GM12878 (cell line): ENCODE results near the gene HEYL. TPM values are rescaled to one million over a fixed set of nuclear protein-coding genes. Genes with fewer than 3 reads are reported as not detected.

ENCODE experiments used
- ATAC-seq: fragments of 200-7000 bp; cut with Tn5 transposase; 3 replicates; pipeline ENCODE4 v1.9.1; 2020; ENCODE audit warnings: mild to moderate bottlenecking, moderate library complexity
- BruUV-seq: library from RNA; stranded (reverse); fragments of 400-500 nt; replicated peaks from 2 replicates; lab custom pipeline; 2021; lab: Mats Ljungman, UMichigan
- CTCF ChIA-PET: fragments of 300-600 bp; sonication (Branson Sonifier 250); formaldehyde crosslinking; extraction: SDS; loops from one replicate; lab custom pipeline; 2021; ENCODE audit warnings: inconsistent platforms; lab: Yijun Ruan, JAX
- POLR2A ChIA-PET: fragments of 350-600 bp; formaldehyde crosslinking; extraction: SDS; loops from one replicate; lab custom pipeline; 2021; ENCODE audit warnings: inconsistent platforms; lab: Charles Lee
- RAD21 ChIA-PET: fragments of 300-600 bp; sonication (Branson Sonifier 250); formaldehyde crosslinking; loops from one replicate; lab custom pipeline; 2023; ENCODE audit warnings: antibody characterized with exemption; ENCODE audit not compliant: unreplicated experiment; lab: Charles Lee
- SMC1A ChIA-PET: fragments of 300-600 bp; sonication (Branson Sonifier 250); formaldehyde crosslinking; loops from one replicate; lab custom pipeline; 2023; ENCODE audit not compliant: unreplicated experiment, uncharacterized antibody; lab: Charles Lee
- DNase-seq: peaks from one replicate; pipeline ENCODE4 v3.0.0-alpha.2; 2011; ENCODE audit warnings: low read depth, low spot score
- FAIRE-seq: peaks from 3 replicates; lab custom pipeline; 2011; peaks lifted over from hg19 to GRCh38; lab: Jason Lieb, UNC
- H2AFZ ChIP-seq: 2 replicates; pipeline ENCODE4 v1.6.0; 2011; ENCODE audit warnings: low read depth, low read length, control low read depth; ENCODE audit not compliant: control insufficient read depth
- H3K27ac ChIP-seq: 2 replicates; pipeline ENCODE4 v1.5.1; 2011; ENCODE audit warnings: control low read depth; ENCODE audit not compliant: control insufficient read depth, insufficient read depth
- H3K27me3 ChIP-seq, 2 experiments: replicated peaks in 1 of 2; 2 replicates each; pipeline versions ENCODE4 v1.6.0 to v1.6.1; 2011; ENCODE audit warnings: low read length in 1 of 2; ENCODE audit not compliant: control insufficient read depth in 2 of 2, insufficient read depth in 2 of 2
- H3K36me3 ChIP-seq, 2 experiments: 2 replicates each; pipeline ENCODE4 v1.5.1; 2011; ENCODE audit warnings: low read length in 1 of 2; ENCODE audit not compliant: control insufficient read depth in 2 of 2, insufficient read depth in 2 of 2
- H3K4me1 ChIP-seq: 2 replicates; pipeline ENCODE4 v1.6.1; 2011; ENCODE audit warnings: mild to moderate bottlenecking, low read length, moderate library complexity, mixed read lengths; ENCODE audit not compliant: control insufficient read depth, insufficient read depth
- H3K4me2 ChIP-seq: 2 replicates; pipeline ENCODE4 v1.6.0; 2011; ENCODE audit warnings: control low read depth; ENCODE audit not compliant: control insufficient read depth, insufficient read depth
- H3K4me3 ChIP-seq: fragments of 200-600 bp; sonication (generic); 2 replicates; pipeline ENCODE4 v1.5.1; 2016
- H3K79me2 ChIP-seq: 2 replicates; pipeline ENCODE4 v1.6.0; 2011; ENCODE audit warnings: low read length; ENCODE audit not compliant: control insufficient read depth, insufficient read depth
- H3K9ac ChIP-seq: 2 replicates; pipeline ENCODE4 v1.8.0; 2011; ENCODE audit warnings: low read length, control low read depth, mixed read lengths; ENCODE audit not compliant: control insufficient read depth, insufficient read depth
- H3K9me3 ChIP-seq: replicated peaks from 3 replicates; pipeline ENCODE4 v1.5.1; 2011; ENCODE audit warnings: mild to moderate bottlenecking, low read length; ENCODE audit not compliant: control insufficient read depth, insufficient read depth
- H4K20me1 ChIP-seq: 2 replicates; pipeline ENCODE4 v1.6.0; 2011; ENCODE audit not compliant: control insufficient read depth, insufficient read depth
- CEBPB ChIP-seq, 2 experiments: fragments of 150-350 bp in 1 of 2; IDR thresholded peaks; 2 replicates each; pipeline ENCODE4 v1.6.1; 2012 to 2014; ENCODE audit warnings: low read depth in 2 of 2, low read length in 2 of 2, borderline replicate concordance in 1 of 2, inconsistent platforms in 1 of 2
- KLF5 ChIP-seq: fragments of 450-650 bp; IDR thresholded peaks from 2 replicates; pipeline ENCODE4 v1.6.1; 2014; ENCODE audit warnings: mild to moderate bottlenecking; ENCODE audit not compliant: partially characterized antibody
- MTA3 ChIP-seq: IDR thresholded peaks from 2 replicates; pipeline ENCODE4 v1.6.1; 2012; ENCODE audit warnings: low read length, inconsistent platforms, borderline replicate concordance
- POLR2A ChIP-seq: IDR thresholded peaks from 2 replicates; pipeline ENCODE4 v1.6.1; 2011; ENCODE audit warnings: low read depth, mild to moderate bottlenecking, low read length
- RBBP5 ChIP-seq: fragments of 200-600 bp; sonication (generic); conservative IDR thresholded peaks from 2 replicates; pipeline ENCODE4 v1.6.1; 2016
- RCOR1 ChIP-seq: conservative IDR thresholded peaks from 2 replicates; pipeline ENCODE4 v1.6.1; 2012; ENCODE audit warnings: low read depth, low read length, improper control_type of control experiment
- SMAD1 ChIP-seq: fragments of 450-650 bp; IDR thresholded peaks from 2 replicates; pipeline ENCODE4 v1.6.1; 2018; ENCODE audit warnings: mild to moderate bottlenecking, low read depth; ENCODE audit not compliant: partially characterized antibody
- SP1 ChIP-seq: IDR thresholded peaks from one replicate; pipeline ENCODE4 v1.6.1; 2011; ENCODE audit warnings: low read depth, low read length
- SRF ChIP-seq, 2 experiments: IDR thresholded peaks; 2 replicates each; pipeline ENCODE4 v1.6.1; 2011; ENCODE audit warnings: low read depth in 2 of 2, low read length in 2 of 2, mild to moderate bottlenecking in 1 of 2, moderate library complexity in 1 of 2
- TCF3 ChIP-seq: IDR thresholded peaks from 2 replicates; pipeline ENCODE4 v1.6.1; 2012; ENCODE audit warnings: low read depth, mild to moderate bottlenecking, low read length, borderline replicate concordance; ENCODE audit not compliant: insufficient read depth
- WGBS: methylation state at CpG from one replicate; pipeline ENCODE4 v1.1.6; 2016; ENCODE audit warnings: low lambda C conversion rate; ENCODE audit not compliant: insufficient replicate concordance, insufficient coverage; ENCODE audit errors: missing lambda C conversion rate; 5-methylcytosine and 5-hydroxymethylcytosine counted together
- in situ Hi-C: fragments of 300-500 bp; cut with MboI; formaldehyde crosslinking; loops from 9 replicates; pipeline ENCODE4 v1.14.3; 2018; ENCODE audit warnings: mixed read lengths
- intact Hi-C: fragments of 100-400 bp; cut with micrococcal nuclease; formaldehyde crosslinking; loops from one replicate; pipeline ENCODE4 v1.14.2; 2022; ENCODE audit not compliant: unreplicated experiment
- polyA plus RNA-seq, 11 experiments: library from polyadenylated mRNA; depleted of rRNA in 4 of 11; unstranded in 6 of 11; stranded (reverse) in 5 of 11; fragments of >200 nt; fragmentation: Nextera tagmentation in 4 of 11; fragmentation: Illumina TruSeq in 1 of 11; extraction: Ambion mirVana in 4 of 11; extraction: Trizol in 1 of 11; gene quantifications; 1 replicate in 1 of 11; 2 replicates in 10 of 11; pipeline versions ENCODE4 v1.2.1 to v1.2.3, GENCODE V29; 2011 to 2016; ENCODE audit warnings: inconsistent platforms in 2 of 11, missing spikeins in 2 of 11, low read depth in 1 of 11
- total RNA-seq, 4 experiments: library from RNA; depleted of rRNA in 3 of 4; stranded (reverse); fragments of >200 nt in 3 of 4; fragmentation: Illumina TruSeq in 1 of 4; extraction: Trizol in 1 of 4; gene quantifications; 2 replicates each; pipeline versions ENCODE4 v1.2.1 to v1.2.3, GENCODE V29; 2013 to 2021
- TF ChIP-seq, protein P1 (sequence below): IDR thresholded peaks from 2 replicates; pipeline ENCODE4 v1.6.1; 2012; ENCODE audit warnings: low read depth, low read length, improper control_type of control experiment
- TF ChIP-seq, protein P2 (sequence below): fragments of 450-650 bp; IDR thresholded peaks from 2 replicates; pipeline ENCODE4 v1.6.1; 2017; ENCODE audit warnings: low read depth, mild to moderate bottlenecking, moderate library complexity
- TF ChIP-seq, protein P3 (sequence below): IDR thresholded peaks from 2 replicates; pipeline ENCODE4 v1.6.1; 2012; ENCODE audit warnings: improper control_type of control experiment, low read depth, low read length; ENCODE audit not compliant: insufficient replicate concordance
- TF ChIP-seq, protein P4 (sequence below): fragments of 450-650 bp; IDR thresholded peaks from 2 replicates; pipeline ENCODE4 v1.6.1; 2016; ENCODE audit warnings: mild to moderate bottlenecking

HEYL gene
- total and polyA plus RNA-seq, 10 of the 15 experiments (the other 5 are each of a cell fraction or from before 2014, with no cell fraction given): under 0.01 to 0.04 TPM; not detected in 8

DNA sequence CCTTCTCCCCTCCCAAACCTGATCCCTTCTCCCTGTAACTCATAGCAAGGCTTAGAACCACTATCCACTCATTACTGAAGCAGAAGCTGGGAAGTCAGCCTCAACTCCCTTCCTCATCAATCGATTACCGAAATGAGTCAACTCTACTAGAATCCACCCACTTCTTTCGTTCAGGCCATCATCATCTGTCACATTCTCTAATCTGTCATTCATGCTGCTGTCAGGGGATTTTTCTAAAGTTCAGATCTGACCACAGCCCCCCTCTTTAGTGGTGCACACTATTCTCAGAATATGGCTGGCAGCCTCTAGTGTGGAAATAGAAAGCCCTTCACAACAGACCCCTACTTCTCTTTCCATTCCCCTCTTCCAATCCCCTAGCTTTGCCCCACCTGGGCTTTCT lies 27.3 kb upstream of the HEYL start:
- peak; percentile 91 for ATAC-seq
- in situ Hi-C loops (no loop called here), intact Hi-C loops (no loop called here)
- ChIA-PET CTCF (interaction anchor here (0.7 to 14.2 kb wide), 6 partner anchors 11 to 475 kb away, joined by 3 to 244 read pairs (median 7); no protein-coding TSS in a partner anchor), RAD21 (interaction anchor here (1.6 to 1.7 kb wide), 2 partner anchors 8 to 61 kb away, joined by 5 to 6 read pairs; no protein-coding TSS in a partner anchor), POLR2A (interaction anchor here (0.6 kb wide), 2 partner anchors 591 to 730 kb away, joined by 3 to 5 read pairs; partner anchors contain the start of gene ZMPSTE24), SMC1A (interaction anchor here (0.7 to 1.3 kb wide), 8 partner anchors 8 to 521 kb away, joined by 3 to 5 read pairs (median 3); no protein-coding TSS in a partner anchor)
- WGBS: 0% methylated on average over 3 of the region's 3 CpGs
- H3K4me3 ChIP-seq: no peak overlapping the region
- peak overlapping the region; percentile 53 for H3K4me2 ChIP-seq
- H3K79me2 ChIP-seq: no peaks in the 10 kb centered on the region
- no peaks in the 10 kb centered on the region for H4K20me1 ChIP-seq
- H3K9me3 ChIP-seq: no peaks in the 10 kb centered on the region; the same call in 2 of the 3 replicates
- H3K36me3 ChIP-seq: no peaks in the 10 kb centered on the region
- peaks cover 0 to 5% of the 10 kb centered on the region in 2 experiments; a peak in 2 of 4 replicates for H3K27me3 ChIP-seq
- peak; percentile 93 for DNase-seq
- H3K27ac ChIP-seq: peak overlapping the region; percentile 60
- H3K4me1 ChIP-seq: peaks cover 33% of the 10 kb centered on the region
- no TSS peak for BruUV-seq
- H2AFZ ChIP-seq: no peak overlapping the region
- no peak overlapping the region for H3K9ac ChIP-seq
- peak; percentile 98 for FAIRE-seq
- TF ChIP-seq, protein P1, sequence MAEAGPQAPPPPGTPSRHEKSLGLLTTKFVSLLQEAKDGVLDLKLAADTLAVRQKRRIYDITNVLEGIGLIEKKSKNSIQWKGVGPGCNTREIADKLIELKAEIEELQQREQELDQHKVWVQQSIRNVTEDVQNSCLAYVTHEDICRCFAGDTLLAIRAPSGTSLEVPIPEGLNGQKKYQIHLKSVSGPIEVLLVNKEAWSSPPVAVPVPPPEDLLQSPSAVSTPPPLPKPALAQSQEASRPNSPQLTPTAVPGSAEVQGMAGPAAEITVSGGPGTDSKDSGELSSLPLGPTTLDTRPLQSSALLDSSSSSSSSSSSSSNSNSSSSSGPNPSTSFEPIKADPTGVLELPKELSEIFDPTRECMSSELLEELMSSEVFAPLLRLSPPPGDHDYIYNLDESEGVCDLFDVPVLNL: no peak
- TF ChIP-seq CEBPB (IDR thresholded peaks at IDR 0.05; ENCODE audit: borderline replicate concordance in 1 of 2, low read depth in 2 of 2, low read length in 2 of 2) (peak in 1 of 2 experiments; percentile 76; a peak in 1 of 4 replicates), SP1 (peak; percentile 53), MTA3 (peak; percentile 84; the same call in 1 of the 2 replicates), SRF (IDR thresholded peaks at IDR 0.05; ENCODE audit: low read depth in 2 of 2, low read length in 2 of 2) (peak in 1 of 2 experiments; percentile 75; a peak in 1 of 4 replicates), KLF5 (no peak), TCF3 (peak; percentile 64; the same call in 1 of the 2 replicates), RBBP5 (no peak), RCOR1 (no peak), SMAD1 (no peak), POLR2A (no peak)
- TF ChIP-seq, protein P2, sequence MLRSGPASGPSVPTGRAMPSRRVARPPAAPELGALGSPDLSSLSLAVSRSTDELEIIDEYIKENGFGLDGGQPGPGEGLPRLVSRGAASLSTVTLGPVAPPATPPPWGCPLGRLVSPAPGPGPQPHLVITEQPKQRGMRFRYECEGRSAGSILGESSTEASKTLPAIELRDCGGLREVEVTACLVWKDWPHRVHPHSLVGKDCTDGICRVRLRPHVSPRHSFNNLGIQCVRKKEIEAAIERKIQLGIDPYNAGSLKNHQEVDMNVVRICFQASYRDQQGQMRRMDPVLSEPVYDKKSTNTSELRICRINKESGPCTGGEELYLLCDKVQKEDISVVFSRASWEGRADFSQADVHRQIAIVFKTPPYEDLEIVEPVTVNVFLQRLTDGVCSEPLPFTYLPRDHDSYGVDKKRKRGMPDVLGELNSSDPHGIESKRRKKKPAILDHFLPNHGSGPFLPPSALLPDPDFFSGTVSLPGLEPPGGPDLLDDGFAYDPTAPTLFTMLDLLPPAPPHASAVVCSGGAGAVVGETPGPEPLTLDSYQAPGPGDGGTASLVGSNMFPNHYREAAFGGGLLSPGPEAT: peak; percentile 93
- TF ChIP-seq, protein P3, sequence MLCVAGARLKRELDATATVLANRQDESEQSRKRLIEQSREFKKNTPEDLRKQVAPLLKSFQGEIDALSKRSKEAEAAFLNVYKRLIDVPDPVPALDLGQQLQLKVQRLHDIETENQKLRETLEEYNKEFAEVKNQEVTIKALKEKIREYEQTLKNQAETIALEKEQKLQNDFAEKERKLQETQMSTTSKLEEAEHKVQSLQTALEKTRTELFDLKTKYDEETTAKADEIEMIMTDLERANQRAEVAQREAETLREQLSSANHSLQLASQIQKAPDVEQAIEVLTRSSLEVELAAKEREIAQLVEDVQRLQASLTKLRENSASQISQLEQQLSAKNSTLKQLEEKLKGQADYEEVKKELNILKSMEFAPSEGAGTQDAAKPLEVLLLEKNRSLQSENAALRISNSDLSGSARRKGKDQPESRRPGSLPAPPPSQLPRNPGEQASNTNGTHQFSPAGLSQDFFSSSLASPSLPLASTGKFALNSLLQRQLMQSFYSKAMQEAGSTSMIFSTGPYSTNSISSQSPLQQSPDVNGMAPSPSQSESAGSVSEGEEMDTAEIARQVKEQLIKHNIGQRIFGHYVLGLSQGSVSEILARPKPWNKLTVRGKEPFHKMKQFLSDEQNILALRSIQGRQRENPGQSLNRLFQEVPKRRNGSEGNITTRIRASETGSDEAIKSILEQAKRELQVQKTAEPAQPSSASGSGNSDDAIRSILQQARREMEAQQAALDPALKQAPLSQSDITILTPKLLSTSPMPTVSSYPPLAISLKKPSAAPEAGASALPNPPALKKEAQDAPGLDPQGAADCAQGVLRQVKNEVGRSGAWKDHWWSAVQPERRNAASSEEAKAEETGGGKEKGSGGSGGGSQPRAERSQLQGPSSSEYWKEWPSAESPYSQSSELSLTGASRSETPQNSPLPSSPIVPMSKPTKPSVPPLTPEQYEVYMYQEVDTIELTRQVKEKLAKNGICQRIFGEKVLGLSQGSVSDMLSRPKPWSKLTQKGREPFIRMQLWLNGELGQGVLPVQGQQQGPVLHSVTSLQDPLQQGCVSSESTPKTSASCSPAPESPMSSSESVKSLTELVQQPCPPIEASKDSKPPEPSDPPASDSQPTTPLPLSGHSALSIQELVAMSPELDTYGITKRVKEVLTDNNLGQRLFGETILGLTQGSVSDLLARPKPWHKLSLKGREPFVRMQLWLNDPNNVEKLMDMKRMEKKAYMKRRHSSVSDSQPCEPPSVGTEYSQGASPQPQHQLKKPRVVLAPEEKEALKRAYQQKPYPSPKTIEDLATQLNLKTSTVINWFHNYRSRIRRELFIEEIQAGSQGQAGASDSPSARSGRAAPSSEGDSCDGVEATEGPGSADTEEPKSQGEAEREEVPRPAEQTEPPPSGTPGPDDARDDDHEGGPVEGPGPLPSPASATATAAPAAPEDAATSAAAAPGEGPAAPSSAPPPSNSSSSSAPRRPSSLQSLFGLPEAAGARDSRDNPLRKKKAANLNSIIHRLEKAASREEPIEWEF: peak; percentile 96
- TF ChIP-seq, protein P4, sequence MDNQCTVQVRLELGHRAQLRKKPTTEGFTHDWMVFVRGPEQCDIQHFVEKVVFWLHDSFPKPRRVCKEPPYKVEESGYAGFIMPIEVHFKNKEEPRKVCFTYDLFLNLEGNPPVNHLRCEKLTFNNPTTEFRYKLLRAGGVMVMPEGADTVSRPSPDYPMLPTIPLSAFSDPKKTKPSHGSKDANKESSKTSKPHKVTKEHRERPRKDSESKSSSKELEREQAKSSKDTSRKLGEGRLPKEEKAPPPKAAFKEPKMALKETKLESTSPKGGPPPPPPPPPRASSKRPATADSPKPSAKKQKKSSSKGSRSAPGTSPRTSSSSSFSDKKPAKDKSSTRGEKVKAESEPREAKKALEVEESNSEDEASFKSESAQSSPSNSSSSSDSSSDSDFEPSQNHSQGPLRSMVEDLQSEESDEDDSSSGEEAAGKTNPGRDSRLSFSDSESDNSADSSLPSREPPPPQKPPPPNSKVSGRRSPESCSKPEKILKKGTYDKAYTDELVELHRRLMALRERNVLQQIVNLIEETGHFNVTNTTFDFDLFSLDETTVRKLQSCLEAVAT: peak; percentile 98
